Stimulated activated CD8-positive, alpha-beta memory T cell treated with anti-CD3 and anti-CD28 coated beads, Interleukin-12 subunit alpha, Interleukin-12 subunit beta, amount 100 ng/mL, for 24 hours (primary cell): Measurements from ENCODE around the gene CCDC57.
A peak's percentile ranks its signal among the peaks of the same experiment; 100 is the strongest.

Experiments
- DNase-seq: peaks from one replicate; pipeline ENCODE4 v3.0.0-alpha.2; 2020; ENCODE audit errors: extremely low read depth

The CCDC57 gene

GRCh38 chr17:82061047-82061925, 151.4 kb downstream of the CCDC57 start:
- no peak for DNase-seq

GRCh38 chr17:82060614-82061013, 152.0 kb downstream of the CCDC57 start:
- no peak for DNase-seq

- DNase-seq: no peak
Observed at GRCh38 chr17:82060001-82060380, 152.7 kb downstream of the CCDC57 start.

DNA sequence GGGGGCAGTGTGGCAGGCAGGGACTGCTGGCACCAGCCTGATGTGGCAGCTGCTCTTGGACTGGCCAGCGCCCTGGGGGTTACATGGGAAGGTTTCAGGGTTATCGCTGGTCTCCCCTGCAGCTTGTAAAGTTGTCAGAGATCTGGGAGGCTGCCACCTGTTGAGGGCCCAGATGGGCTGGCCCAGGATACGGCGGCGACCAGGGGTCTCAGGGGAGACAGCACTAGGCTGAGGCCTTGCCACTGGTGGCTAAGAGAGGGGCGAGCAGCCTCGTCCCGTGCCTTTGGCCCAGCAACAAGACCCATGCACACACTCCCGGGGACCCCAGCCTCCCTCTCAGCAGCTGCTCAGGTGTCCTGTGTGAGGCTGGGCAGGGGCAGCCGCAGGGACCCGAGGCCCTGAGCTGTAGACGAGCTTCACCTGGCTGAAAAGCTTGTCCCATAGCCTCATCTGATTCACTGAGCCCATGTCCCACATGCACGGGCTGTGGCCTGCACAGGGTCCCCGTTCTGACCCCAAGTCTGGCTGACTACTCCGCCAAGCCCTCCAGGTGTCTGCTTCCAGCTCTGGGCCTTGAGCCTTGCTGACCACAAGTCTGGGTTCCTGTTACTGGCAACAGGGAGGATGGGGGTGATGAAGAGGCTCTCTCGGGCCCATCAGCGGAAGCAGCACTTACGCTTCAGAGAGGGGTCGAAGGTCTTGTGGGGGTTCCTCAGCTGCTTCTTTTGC, 153.2 kb downstream of the CCDC57 start:
- DNase-seq: no peak

- DNase-seq: no peak
Observed at GRCh38 chr17:82058855-82059249, 153.8 kb downstream of the CCDC57 start.

DNA sequence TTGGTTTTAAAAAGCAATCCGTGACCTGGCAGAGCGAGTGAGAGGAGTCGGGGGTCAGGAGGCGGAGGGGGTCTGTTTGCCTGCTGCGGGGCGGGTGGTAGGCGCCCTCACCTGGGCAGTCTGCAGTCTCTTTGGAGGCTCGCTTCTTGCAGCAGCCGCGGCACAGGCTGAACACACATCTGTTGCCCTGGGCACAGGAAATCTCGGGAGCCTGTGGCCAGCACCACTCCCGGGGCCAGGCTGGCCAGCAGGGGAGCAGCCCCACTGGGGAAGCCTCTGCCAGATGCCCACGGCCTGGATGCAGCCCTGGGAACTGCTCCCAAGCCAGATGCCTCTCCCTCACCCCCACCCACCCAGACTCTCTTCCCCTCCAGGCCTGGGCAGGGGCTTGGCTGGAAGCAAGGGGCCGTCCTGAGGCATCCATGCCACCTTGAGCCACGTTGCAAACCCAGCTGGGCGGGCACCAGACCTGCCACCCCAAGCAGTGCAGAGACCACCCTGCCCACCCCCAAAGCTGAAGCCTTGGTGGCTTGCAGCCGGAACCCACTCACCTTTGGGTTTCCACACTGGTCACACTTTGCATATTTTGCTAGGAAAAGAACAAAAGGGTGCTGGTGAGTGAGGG, 154.3 kb downstream of the CCDC57 start:
- DNase-seq: no peak

DNA sequence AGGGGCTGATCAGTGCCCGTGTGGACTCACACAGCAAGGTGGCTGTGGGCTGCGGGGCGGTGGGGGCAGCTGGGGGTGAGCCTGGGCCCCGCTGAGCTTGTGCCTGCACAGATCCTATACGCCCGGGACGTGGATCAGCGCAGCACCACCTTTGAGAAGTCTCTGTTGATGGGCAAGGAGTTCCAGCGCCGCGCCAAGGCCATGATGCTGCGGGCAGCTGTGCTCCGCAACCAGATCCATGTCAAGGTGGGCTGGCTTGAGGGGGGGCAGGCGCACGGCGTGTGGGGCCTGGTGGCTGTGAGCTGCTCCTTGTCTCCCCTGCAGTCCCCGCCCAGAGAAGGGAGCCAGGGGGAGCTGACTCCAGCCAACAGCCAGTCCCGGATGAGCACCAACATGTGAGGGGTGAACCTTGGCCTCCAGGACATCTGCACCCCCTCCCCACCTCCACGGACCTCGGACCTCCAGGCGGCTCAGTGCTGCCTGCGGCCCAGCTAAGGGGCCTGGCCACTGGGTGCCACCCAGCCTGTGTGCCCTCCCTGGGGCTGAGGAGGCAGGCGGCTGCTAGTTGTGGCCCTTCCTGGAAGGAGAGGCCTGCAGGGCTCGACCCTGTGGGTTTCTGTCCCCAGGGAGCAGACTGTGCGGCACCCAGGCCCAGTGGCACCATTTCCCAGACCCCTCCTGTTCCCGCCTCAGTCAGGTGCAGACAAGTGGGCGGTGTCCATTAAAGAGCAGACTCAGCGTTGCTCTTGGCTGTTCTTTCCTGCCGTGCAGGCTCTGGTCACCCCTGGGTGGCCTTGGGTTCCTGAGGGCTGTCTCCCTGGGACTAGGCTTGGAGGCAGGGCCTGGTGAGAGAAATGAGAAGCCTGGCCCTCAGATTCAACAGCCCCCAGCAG, 155.7 kb downstream of the CCDC57 start:
- DNase-seq: no peak

DNA sequence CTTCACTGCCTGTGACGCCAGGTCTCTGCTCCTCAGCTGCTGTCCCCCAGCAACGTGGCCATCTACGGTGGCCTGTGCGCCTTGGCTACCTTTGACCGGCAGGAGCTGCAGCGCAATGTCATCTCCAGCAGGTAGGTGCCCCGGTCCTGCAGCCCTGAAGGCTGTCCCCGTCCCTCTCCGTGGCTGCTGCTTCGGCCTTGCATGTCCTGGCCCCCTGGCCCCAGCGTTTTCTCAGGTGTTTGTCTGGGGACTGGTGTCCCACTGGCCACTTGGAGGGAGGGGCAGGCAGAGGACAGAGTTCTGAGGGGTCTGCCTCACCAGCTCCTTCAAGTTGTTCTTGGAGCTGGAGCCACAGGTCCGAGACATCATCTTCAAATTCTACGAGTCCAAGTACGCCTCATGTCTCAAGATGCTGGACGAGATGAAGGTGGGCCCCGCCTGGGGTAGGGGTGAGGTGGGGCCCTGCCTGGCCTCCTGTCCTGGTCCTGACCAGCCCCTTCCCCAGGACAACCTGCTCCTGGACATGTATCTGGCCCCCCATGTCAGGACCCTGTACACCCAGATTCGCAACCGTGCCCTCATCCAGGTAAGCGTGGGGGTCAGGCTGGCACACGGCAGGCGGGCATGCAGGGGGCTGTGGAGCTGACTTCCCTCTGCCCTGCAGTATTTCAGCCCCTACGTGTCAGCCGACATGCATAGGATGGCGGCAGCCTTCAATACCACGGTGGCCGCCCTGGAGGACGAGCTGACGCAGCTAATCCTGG, 156.5 kb downstream of the CCDC57 start:
- DNase-seq: no peak

DNA sequence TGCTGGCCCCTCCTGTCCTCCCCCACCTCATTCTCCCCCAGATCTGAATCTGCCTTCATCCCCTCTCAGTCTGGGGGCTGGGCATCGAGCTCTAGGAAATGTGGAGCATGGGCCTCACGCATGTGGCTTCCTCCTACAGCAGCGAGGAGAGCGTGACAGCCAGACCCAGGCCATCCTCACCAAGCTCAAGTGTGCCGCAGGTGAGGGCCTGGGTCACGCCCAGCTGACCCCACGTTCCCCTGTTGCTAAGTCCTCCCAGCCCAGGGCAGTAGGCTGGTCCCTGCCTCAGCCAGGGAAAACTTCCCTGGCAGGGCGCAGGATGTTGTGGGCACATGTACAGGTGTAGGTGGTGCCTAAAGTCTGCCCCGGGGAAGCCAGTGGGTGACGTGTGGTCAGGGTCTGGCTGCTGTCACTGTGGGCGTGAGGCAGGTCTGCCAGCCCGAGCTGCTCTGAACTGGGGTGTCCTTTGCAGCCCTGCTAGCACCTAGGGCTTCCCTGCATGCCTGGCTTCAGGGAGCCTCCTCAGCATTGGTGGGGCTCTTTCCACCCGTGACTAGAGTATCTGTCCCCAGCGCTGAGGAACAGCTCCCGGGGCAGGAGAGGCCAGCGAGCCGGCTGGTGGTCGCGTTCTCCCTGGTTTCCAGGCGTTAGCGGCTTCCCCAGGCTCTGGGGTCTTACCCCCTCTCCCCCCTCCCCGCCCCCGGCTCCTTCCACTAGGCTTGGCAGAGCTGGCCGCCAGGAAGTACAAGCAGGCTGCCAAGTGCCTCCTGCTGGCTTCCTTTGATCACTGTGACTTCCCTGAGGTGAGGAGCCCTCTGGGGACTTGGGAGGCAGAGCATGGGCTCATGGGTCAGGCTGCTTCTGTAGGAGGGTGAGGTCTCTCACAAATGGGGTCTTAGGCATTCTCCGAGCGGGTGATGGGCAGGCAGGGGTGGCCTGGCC, 157.3 kb downstream of the CCDC57 start:
- no peak for DNase-seq

DNA sequence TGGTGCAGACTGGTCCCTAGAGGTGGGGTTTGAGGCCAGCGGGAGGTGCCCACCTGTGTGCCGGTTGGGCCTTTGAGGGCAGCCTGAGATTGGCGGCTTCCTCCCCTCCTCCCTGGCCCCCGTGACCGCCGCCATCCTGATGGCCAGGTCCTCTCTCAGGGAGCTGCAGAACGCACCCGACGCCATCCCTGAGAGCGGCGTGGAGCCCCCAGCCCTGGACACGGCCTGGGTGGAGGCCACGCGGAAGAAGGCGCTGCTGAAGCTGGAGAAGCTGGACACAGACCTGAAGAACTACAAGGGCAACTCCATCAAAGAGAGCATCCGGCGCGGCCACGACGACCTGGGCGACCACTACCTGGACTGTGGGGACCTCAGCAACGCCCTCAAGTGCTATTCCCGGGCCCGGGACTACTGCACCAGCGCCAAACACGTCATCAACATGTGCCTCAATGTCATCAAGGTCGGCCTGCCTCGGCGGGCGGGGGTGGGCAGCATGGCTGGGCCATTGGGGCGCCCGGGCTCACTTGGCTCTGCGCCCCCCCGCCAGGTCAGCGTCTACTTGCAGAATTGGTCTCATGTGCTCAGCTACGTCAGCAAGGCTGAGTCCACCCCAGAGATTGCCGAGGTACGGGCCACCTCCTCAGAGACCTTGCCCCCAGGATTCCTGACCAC, 158.2 kb downstream of the CCDC57 start:
- no peak for DNase-seq

DNA sequence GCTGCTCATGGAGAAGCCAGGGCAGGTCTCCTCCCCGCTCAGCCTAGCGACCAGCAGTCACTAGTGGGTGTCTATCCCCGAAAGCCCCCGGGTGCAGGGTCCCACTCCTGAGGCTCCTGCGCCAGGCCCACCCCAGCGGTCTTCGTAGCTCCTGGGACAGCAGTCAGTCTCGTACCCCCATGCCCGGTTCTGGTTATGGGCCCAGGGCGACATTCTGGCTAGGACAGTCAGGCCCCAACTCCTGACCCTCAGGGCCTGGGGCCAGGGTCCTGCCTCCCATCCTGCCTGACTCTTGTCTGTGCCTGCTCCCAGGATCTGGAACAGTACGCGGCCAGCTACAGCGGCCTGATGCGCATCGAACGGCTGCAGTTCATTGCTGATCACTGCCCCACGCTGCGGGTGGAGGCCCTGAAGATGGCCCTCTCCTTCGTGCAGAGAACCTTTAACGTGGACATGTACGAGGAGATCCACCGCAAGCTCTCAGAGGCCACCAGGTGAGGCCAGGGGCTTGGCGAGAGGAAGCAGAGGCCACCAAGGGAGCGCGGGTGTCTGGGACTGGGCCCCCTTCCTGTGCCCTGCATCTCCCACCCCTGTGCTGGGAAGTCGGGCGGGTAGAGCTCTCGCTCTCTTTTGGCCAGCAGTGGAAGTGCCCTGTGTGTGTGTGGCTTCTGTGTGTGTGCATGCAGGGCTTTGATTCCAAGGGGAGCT, 158.9 kb downstream of the CCDC57 start:
- no peak for DNase-seq

- no peak for DNase-seq
Observed at GRCh38 chr17:82053130-82053529, 159.5 kb downstream of the CCDC57 start.

DNA sequence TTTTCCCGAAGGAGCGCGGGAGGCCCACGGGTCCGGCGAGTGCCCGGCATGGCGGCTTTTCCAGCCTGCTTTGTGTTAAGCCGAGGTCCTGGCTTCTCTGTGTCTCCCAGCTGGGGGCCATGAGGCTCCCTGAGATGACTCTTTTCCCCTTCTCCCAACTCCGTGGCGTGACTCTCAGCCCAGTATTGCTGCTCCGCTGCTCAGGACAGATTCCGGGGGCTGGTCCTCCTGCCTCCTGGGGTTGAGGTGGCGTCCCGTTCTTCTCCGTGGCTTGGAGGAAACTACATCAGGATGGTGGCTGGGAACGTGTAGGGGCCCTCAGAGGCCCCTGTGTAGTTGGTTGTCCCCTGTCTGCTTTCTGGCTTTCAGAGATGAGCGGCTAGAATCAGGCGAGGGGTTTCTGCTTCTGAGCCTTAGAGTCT, 160.0 kb downstream of the CCDC57 start:
- no peak for DNase-seq

DNA sequence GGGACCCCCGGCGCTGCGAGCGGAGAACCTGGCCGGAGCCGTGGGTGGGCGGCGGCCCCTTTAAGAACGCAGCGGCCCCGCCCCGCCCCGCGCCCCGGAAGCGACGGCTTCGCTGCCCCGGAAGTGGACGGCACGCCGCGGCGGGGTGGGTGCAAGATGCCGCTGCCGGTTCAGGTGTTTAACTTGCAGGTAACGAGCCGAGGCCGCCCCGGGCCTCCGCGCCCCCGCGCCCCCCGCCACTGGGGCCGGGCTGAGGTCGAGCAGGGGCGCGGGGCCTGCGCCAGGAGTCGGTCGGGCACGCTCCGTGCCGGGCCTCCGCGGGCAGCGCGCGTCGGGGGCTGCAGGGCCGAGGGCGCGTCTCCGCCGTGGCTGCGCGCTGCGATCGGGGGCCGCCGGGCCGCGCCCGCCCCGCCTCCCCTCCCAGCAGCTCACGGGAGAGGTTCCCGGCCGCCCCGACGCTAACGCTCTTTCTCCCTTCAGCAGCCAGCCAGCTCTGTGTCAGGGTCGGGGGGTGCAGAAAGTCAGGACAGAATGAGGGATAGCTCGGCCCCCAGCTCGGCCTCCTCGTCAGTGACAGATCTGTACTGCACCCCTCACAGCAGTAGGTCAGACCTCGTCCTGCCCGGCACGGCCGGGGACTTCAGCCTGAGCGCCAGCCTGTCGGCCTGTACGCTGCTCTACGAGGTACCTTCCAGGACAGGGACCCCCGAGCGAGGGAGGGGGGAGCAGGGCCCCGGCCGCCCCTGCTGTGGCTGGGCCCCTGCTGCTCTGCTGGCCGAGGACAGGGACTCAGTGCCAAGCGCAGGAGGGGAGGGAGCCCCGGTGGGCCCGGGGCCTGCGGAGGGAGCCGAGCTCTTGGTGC, 160.6 kb downstream of the CCDC57 start, which contains the start of the genes GPS1 and RFNG:
TSS of gene GPS1 (plus strand) at position 123 of the 862 bp plus-strand sequence. CDS start at position 157, 34 bp downstream.
TSS of gene RFNG (minus strand) at position 36 of the 862 bp plus-strand sequence. CDS start 45 bp downstream, outside the sequence.
- peak; percentile 75 for DNase-seq
